GM21529 (cell line): Measurements from ENCODE around the gene CPT1A.

Experiments used
- ATAC-seq: cut with Tn5 transposase; IDR thresholded peaks from one replicate; pipeline ENCODE4 v1.9.1; 2021; ENCODE audit not compliant: unreplicated experiment

The CPT1A gene

DNA sequence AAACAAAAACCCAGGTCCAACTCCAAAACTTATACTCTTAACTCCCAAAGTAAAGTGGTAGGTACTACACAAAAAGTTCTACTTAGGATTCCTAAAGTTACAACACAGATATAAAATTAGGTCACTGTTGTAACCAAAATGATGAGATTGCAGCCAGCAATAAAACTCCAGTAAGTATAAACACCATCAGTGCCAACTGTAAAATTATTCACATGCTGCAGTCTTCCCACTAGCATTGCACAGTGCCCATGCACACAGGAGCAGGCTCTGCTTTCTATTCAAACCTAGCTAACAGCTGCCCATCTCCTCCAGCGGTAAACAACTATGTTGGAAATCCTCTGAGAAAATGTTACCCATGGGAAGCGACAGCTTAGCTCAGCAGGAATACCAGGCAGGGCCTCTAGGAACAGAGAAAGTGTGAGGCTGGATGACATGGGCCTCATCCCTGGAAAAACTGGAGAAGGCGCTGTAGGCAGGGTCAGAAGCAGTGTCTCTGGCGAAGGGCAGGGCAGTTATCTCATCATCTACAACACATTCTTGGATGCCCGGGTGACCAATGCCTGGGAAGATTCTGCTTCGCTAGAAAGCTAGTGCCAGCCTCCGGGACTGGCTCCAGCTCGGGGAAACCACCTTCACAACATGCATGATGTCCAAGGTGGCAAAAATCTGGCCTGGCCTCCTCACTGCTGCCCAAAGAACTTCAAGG lies 9.1 kb downstream of the CPT1A start:
- no peak for ATAC-seq

GRCh38 chr11:68831124-68831523 lies 10.6 kb downstream of the CPT1A start:
- no peak for ATAC-seq

GRCh38 chr11:68829581-68829980 lies 12.1 kb downstream of the CPT1A start:
- ATAC-seq, result no peak

DNA sequence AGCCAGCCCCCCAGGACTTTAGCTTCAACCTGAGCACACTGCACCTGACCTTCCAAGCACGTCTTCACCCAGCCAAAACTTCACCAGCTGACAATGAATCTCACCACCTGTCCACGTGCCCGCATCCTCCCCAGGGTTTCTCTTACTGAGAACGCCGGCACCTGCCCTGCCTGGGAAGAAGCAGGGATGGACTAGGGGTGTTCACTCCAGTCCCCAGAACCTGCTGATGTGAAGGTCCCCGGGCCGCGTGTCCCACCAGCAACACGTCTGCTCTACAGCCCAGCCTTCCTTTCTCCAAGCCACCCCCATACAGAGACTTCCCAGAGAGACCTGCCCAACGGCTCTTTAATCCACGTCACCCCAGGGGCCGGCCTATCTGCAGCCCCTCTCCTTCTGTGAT lies 12.8 kb downstream of the CPT1A start:
- no peak for ATAC-seq

- no peak for ATAC-seq
Measured at GRCh38 chr11:68828155-68828931, 13.4 kb downstream of the CPT1A start.

GRCh38 chr11:68827733-68828132 lies 14.0 kb downstream of the CPT1A start:
- no peak for ATAC-seq

DNA sequence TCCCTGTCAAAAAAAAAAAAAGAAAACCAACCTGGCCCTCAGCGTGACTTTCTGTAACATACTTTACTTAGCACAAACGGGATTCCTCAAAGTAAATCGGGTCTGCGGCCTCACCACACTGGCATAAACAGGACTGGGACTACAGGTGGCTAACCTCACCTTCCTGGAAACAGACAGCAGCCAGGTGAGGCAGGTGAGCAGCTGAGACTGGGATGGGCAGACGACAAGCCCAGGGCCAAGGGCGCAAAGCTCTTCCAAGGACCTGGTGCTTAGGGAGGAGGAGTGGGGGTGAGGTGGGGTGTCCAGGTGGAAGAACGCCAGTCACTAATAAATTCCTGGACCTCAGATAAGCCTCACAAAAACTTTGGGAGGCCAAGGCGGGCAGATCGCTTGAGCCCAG lies 15.0 kb downstream of the CPT1A start:
- no peak for ATAC-seq

- no peak for ATAC-seq
Measured at GRCh38 chr11:68825571-68825970, 16.1 kb downstream of the CPT1A start.

- no peak for ATAC-seq
Measured at GRCh38 chr11:68822546-68822945, 19.2 kb downstream of the CPT1A start.

DNA sequence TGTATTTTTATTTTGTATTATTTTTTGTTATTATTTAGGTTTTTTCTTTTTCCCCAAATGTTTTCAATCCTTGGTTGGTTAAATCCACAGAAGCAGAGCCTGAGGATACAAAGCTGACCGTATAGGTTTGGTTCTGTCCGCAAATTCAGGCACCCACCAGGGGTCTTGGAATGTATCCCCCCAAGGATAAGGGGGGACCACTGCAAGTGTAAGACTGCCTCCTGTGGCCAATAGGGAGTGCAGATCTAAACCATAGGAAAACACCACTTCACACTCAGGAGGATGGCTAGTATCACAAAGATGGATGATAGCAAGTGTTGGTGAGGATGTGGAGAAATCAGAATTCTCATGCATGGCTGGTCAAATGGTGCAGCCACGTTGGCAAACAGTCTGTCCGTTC lies 20.0 kb downstream of the CPT1A start:
- no peak for ATAC-seq

GRCh38 chr11:68819362-68819761 lies 22.4 kb downstream of the CPT1A start:
- no peak for ATAC-seq

GRCh38 chr11:68818181-68818580 lies 23.5 kb downstream of the CPT1A start:
- ATAC-seq, result no peak

DNA sequence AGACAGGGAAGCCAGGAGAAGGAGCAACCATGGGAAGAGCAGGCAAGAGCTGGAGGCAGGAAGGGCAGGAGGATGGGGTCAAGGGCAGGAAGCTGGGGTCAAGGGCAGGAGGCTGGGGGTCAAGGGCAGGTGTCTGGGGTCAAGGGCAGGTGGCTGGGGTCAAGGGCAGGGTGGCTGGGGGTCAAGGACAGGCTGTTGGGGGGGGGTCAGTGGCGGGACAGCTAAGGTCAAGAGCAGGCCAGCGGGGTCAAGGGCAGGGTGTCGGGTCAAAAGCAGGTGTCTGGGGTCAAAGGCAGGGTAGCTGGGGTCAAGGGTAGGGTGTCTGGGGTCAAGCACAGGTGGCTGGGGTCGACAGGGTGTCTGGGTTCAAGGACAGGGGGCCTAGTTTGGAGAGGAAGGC lies 24.2 kb downstream of the CPT1A start:
- no peak for ATAC-seq

- ATAC-seq, result no peak
Measured at GRCh38 chr11:68816917-68817419, 24.7 kb downstream of the CPT1A start.

DNA sequence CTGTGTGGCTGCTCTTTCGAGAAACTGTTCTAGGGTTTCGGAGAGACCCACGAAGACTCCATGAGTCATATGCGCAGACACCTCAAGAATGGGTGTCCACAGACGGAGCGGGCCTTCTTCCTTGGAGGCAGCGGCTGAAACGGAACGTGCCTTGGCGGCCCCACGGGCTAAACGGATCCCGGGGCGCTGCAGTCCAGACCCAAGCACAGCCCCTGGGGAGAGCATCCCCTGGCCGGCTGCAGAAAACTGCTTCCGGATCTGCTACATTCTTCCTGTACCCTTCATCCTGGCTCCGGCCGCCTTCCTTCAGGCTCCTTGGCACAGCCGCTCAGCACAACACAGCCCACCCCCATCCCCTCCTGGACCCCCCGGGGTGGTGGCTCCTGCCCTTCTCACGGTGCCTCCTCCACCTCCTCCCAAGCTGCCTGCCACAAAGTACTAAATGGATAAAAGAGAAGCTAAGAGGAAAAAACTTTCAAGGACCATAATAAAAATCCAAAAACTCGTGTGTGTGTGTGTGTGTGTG lies 25.4 kb downstream of the CPT1A start:
- ATAC-seq, result no peak

DNA sequence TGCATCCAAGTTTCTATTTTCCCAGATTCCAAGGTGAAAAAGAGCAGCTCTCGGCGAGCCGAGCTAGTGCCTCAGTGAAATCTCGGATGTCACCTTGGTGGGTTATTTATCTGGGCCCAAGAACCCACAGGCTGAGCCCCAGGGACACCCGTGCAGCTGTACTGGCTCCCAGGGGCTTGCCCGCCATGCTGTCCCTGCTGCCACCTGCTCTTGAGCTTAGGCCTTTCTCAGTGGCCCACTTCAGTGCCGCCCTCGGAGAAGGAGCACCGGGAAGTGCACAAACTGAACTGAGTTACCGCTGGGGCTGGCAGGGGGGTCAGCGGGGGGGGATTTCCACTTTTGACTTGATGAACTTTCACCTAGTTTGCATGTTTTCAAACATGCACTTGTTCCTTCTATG lies 27.9 kb downstream of the CPT1A start:
- no peak for ATAC-seq

DNA sequence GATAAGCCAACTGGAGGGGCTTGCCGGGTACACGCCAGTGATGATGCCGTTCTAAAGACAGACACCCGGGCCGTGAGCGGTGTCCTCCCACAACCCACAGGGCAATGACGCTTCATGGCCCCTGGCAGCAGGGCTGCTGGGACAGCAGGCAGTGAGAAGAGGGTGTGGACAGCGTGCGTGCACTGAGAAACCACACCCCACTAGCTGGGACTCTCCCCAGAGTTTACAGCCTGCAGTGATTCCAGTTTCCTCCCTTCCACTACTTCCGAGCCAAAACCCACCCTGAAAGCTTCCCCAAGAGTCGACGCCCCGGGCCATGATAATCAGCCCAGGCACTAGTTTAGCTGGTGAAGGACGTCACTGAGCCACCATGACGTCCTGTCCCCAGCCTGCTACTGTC lies 29.2 kb downstream of the CPT1A start:
- no peak for ATAC-seq

DNA sequence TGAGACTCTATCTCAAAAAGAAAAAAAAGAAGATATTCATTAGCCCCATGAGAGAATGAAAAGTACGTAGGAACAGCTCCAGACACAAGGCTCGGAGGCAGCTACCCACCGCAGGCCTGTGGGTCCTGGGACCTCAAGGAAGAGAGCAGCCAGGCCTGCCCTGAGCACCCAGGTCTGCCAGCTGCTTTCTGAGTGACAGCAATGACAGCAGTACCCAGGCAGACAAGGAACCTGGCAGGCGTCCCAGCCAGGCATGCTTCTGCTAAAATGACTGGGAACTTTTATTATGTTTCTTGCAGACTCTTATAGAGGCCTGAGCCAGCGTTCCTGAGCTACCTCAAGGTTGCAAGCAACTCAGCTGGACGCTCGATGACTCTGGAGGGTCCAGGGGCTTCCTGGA lies 31.6 kb downstream of the CPT1A start:
- ATAC-seq, result no peak

GRCh38 chr11:68809506-68809905 lies 32.2 kb downstream of the CPT1A start:
- no peak for ATAC-seq

DNA sequence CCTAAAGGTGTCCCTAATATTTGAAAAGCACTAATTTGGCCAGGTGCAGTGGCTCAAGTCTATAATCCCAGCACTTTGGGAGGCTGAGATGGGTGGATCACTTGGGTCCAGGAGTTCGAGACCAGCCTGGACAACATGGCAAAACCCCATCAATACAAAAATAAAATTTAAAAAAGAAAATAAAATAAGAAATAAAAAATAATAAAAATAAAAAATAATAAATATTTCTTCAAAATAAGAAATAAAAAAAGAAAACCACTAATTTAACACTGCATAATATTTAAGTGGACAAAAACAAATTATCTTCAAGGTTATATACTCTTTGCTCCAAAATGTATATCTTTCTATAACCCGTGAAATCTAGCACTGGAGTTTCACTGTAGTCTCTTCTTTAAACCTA lies 32.9 kb downstream of the CPT1A start:
- no peak for ATAC-seq

- ATAC-seq, result no peak
Measured at GRCh38 chr11:68806931-68807844, 34.5 kb downstream of the CPT1A start.
